Activated CD4-positive, alpha-beta T cell treated with anti-CD3 and anti-CD28 coated beads for 1 hour (primary cell): ENCODE data around the gene RPS6KA2.
"Not testable (repeated sequence)": the region's sequence is repeated elsewhere in the genome, so short reads cannot be mapped to it uniquely, and the experiment has no call there.

Experiments
- DNase-seq: peaks from one replicate; pipeline ENCODE4 v3.0.0-alpha.2; 2020

Gene RPS6KA2

DNA sequence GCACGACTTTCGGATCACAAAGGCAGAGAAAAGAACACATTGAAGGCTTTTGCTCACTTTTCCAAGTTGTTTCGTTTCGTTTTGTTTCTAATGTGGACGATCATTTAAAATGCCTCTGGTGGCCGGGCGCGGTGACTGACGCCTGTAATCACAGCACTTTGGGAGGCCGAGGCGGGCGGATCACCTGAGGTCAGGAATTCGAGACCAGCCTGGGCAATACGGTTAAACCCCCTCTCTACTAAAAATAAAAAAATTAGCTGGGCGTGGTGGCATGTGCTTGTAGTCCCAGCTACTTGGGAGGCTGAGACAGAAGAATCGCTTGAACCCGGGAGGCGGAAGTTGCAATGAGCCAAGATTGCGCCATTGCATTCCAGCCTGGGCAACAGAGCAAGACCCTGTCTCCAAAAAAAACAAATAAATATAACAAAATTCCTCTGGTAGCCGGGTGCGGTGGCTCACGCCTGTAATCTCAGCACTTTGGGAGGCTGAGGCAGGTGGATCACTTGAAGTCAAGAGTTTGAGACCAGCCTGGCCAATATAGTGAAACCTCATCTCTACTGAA, 243.2 kb downstream of the RPS6KA2 start:
- not testable (repeated sequence) for DNase-seq

DNA sequence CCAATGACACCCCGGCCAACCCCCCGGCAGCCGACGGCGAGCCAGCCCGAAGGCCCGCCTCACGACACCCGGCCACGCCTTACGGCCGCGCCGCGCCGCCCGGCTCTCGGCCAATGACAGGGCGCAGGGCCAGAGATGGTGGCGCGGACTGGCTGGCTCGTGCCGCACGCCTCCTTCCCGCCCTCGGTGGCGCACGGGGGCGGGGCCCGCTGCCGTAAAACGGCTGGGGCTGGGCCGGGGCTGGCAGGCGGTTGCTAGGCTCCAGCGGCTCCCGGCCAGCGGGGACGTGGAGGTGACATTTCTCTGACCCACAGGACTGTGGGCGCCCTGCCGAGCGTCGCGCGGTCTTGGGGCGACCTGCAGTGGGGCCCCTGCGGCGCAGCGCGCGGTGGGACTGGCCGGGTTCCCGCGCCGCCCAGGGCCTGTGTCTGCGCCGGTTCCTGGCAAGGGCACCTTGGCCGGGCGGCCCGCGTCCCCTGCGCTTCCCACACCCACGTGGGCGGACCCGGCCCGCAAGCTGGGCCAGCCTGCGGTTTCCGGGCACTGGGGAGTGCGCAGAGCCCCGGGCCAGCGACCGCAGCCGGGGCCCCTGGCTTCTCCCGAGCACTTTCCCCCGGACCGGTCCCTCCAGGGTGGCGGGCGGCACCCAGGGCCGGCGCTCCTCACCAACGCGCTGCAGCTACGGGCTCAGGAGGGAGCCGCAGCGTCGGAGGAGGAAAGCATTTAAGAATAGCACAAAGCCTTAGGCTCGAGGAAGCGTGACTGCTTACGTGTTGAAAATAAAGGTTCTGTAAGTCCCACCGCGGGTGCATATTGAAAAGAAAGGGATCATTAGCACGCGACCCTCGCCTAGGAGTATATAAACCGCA, 243.9 kb downstream of the RPS6KA2 start, which contains the start of gene MPC1:
Gene MPC1, minus strand, starts transcription at position 8 of the 869 bp plus-strand sequence. CDS start 64 bp downstream, outside the sequence.
- DNase-seq: peak; percentile 90

DNA sequence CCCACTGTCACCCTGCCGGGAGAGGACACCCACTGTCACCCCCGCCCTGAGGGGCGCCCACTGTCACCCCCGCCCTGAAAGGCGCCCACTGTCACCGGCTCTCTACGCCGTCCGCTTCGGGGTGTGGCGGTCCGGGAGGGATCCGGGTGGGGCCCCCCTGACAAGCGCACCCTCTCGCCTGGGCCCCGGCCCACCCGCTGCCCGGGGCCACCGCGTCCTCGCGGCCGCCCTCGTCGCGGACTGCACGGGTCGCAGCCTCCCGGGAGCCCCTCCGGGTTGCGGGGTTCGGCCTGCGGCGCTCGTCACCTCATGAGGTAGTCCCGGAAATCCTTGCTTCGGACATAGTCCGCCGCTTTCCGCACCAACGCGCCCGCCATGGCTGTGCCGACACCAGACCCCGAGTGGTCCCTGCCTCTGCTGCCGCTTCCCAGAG, 244.5 kb downstream of the RPS6KA2 start:
- peak; percentile 14 for DNase-seq

DNA sequence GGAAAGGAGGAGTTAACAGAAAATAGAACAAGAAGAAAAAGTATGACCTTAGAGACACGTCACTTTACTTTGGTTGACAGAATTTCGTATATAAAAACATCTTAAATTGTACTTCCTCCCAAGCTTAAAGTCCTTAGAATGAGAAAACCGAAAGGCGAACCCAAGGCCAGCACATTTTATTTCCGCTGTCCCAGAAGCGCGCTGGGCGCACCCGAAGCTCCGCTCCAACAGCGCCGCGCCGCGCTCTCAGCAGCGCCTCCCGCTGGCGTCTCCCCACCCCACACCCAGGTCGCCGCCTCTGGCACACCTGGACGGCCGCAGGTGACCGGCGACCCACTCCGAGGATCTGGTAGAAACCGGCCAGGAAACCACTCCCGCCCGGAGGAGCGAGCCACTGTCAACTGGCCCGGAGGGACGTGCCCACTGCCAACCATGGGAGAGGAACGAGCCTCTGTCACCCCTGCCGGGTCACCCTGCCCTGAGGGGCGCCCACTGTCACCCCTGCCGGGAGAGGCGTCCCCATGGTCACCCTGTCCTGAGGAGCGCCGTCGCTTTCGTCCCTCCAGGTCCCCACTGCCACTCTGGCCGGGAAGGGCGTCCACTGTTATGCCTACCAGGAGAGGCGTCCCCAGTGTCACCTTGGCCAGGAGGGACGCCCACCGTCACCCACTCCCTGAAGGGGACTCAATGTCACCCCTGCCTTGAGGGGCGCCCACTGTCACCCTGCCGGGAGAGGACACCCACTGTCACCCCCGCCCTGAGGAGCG, 245.1 kb downstream of the RPS6KA2 start:
- DNase-seq: peak; percentile 41

DNA sequence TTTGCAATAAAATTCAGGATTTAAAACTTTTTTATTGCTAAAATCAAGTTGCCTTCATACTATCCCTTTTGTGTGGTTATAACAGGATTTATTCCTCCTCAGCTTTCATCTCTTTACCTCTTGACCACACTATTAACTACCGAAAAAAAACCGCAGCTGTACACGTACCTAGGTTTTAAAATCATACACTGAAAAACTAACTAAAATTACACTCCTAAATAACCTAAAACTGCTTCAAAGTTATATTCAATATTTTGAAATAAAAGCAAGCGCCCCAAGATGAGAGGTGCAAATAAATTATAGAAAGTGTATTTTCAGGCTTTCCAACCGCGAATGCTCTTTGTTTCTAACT, 245.7 kb downstream of the RPS6KA2 start:
- DNase-seq: no peak

DNA sequence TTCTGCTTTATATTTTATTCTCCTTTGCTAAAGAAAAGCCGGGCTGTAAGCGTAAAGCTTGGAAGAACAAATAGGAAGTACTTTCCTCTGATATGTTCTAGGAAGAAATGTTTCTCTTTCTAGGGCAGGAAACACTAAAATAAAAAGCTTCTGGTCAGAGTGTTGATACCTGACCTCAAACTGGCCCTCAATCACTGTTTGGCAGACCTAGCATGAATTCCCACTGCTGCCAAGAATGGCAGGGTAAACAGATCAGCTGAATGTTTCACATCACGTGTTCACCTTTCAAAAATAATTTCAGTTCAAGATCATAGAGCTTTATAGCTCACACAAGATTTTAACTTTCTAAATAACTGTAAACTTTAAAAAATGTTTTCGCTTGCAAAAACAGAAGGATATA, 247.3 kb downstream of the RPS6KA2 start:
- no peak for DNase-seq

DNA sequence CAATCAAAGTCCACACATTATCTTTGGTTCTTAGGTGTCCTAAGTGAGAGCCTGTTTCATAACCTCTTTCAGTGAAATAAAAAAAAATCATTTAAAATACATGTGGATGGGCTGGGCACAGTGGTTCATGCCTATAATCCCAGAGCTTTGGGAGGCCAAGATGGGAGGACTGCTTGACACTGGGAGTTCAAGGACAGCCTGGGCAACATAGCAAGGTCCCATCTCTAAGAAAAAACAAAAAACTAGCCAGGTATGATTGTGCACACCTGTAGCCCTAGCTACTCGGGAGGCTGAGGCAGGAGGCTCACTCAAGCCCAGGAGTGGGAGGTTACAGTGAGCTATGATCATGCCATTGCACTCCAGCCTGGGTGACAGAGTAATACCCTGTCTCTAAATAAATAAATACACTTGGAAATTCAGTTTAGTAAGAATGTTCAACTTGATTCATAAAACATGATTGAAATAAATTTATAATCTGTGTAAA, 247.9 kb downstream of the RPS6KA2 start:
- DNase-seq: no peak

DNA sequence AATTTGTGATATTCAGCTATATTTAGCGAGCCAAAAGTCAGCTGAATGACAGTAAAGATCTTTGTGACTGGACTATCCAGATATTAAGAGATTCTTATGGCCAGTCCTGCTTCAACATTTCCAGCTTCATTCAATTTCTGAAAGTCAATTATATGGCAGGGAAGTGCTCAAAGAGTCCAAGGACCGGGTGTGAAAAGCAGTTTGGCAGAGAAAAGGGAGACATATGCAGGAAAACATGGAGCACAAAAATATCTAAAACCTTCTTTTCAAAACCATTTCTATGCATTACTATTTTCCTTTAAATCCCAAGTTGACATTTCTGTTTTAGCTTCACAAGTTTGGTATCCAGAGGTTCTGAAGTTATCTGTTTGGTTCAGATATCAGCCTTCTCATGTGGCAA, 249.3 kb downstream of the RPS6KA2 start:
- DNase-seq: no peak

DNA sequence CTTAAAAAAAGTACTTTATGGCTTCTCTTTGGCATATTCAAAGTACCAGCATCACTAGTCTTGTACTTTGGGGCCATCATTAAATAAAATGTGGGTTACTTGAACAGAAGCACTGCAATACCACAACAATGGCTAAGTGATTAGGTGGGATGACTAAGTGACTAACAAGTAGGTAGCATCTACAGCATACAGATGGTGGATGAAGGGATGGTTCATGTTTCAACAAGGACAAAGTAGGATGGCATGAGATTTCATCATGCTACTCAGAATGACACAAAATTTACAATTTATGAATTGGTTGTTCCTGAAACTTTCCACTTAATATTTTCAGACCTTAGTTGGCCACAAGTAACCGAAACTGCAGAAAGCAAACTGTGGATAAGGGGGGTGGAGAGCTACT, 252.0 kb downstream of the RPS6KA2 start:
- no peak for DNase-seq

DNA sequence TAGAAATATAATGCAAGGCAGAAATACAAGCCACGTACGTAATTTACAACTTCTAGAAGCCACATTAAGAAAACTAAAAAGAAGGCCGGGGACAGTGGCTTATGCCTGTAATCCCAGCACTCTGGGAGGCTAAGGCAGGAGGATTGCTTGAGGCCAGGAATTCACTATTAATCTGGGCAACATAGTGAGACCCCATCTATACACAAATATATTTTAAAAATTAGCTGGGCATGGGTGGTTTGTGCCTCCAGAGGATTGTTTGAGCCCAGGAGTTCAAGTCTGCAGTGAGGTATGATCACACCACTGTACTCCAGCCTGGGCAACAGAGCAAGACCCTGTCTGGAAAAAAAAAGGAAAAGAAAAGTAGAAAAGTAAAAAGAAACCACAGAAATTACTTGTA, 256.6 kb downstream of the RPS6KA2 start:
- no peak for DNase-seq

DNA sequence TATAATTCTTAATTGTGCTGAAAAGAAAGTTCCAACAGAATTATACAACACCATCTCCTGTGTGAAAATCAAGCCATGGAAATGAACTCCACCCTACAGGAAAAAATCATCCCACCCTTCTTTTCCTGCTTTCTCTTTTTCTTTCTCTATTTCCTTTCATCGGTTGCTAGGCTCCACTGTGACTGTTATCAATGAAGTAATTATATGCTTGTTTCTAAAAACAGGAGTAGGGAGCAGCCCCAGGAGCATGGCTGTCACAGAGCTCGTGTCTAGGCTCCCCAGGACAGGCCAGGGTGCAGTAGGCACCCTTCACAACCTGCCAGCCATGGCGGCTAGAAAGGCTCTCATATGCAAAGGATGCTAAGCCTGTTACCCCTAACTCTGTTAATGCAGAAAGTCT, 257.3 kb downstream of the RPS6KA2 start:
- no peak for DNase-seq

DNA sequence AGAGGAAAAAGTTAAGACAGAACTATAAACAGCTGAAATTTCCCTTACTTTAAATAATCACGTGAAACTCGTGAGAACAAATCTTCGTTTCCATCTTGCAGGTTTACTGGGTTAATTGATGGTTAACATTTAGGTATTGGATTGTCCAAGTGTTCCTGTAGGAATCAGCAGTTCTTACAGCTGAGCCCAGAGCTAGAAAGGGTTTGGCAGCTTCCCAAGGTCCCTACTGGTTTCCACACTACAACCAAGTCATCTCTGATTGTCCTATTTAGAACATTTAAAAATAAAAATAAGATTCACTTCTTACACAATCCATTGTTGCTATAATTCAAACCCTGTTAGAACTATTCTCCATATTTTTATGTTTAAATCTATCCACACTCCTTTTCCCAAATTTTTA, 260.1 kb downstream of the RPS6KA2 start:
- DNase-seq: no peak

DNA sequence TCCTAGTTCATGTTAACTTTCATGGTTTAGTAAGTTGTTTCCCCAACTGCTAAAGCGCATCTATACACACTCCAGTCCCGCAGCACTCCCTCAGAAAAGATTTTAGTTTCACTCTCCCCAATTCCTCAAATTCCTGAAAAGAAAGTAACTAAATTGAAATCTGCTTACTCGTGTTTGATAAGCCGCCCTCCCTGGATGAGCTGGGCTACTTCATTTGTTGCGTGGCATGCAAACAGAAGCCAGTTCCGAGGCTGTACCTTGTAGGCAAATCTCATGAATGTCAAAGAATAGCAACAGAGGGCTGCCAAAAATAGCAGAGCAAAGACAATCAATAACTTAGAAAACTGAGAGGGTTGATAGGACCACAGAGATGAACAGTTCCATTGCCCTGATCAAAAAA, 261.2 kb downstream of the RPS6KA2 start:
- no peak for DNase-seq

DNA sequence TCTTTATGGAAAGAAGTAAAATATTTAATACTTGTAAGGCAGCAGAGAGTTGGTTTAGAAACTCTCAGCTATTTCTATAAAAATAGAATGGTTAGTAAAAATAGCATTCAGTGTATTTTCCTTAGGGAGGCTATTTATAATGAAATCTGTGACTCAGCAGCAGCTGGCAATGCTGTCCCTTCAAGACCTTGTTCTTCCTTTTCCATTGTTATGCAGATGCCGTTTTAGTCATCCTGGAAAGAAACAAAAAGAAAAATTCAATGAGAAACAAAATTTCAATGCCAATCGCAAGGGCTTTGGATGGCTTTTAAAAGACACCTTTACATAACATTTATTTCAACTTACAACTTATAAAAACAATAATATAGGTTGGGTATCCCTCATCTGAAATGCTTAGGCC, 261.8 kb downstream of the RPS6KA2 start:
- no peak for DNase-seq

DNA sequence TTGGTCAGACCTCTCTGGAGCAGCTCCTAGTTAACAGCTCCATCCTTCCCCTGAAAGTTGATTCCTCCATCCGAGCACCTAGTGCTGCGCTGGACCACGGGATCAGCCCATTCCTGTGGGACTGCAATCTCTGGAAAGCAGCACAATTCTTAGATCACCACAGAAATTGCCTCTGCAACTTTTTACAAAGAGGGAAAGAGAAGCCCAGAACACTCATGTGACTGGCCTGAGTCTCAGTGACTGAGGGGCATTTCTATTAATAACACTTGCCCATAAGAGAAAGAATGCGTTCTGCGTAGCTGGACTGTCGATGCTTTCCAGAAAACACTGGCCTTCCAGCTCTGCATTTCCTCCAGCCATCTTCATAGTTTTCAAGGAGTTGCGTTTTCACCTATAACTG, 262.6 kb downstream of the RPS6KA2 start:
- DNase-seq: no peak

DNA sequence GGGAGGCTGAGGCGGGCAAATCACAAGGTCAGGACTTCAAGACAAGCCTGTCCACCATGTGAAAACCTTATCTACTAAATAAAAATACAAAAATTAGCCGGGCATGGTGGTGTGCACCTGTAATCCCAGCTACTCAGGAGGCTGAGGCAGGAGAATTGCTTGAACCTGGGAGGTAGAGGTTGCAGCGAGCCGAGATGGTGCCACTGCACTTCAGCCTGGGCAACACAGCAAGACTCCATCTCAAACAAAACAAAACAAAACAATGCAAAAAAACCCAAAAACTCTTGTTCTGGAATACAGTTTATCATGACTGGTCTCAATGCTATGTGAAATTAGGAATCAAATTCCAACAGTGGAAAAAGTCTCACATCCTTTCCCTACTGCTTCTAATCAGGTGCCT, 264.6 kb downstream of the RPS6KA2 start:
- not testable (repeated sequence) for DNase-seq

DNA sequence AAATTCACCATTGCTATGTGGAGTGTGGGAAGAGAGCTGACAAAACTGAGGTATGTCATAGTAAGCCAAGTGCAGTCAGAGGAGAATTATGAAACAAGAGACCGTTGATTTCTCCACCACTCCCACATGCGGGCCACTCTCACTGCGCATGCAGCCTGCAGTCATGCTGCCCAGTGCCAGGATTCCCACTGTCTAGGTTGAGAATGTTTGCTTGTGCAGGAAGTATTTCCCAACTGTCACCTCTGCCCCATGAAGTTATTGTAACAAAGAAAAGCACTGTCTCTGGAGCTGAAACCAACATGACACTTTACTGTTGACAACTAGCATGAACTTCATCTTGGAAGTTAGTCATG, 266.0 kb downstream of the RPS6KA2 start:
- no peak for DNase-seq

DNA sequence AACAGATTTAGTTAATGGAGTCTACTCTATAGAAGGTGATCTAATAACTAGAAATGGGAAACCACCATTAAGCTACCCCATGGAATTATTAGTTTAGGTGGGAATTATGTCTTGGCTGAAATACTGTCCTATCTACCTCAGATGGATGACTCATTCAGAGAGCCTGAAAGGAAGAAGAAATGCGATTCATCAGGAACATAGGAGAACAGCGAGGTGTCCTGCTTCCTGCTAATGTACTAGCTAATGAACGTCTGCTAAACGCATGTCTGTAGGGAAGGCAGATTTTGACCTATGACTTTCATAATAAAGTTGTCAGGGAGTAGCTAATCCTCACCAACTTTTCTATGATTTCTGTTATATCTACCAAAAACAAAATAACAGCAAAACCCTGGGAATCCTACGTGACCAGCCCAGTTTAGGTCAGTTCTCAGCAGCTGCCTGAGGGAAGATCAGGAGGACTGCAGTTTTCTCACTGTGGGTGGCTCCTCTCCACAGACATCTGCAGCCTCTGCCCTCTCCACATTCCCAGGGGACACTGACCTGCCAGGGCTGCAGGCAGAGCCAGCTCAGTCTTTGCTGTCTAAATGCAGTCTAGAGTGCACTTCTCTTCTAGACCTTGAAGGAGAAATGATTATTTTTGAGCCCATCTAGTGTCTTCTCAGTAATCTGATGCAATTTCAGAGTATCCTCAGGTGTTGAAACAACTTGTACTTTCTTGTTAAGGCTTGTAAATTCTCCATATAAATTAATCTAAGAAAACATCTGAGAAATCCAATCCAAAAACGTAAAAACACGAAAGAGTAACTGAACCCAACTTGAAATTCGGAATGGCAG, 266.6 kb downstream of the RPS6KA2 start:
- DNase-seq: no peak
